ENCODE data around the gene NPAS3. TPM values are rescaled to one million over a fixed set of nuclear protein-coding genes. Genes with fewer than 3 reads are reported as not detected.

Gene NPAS3
- total and polyA plus RNA-seq, 2 donors (not counting 1 experiment from before 2014, with no cell fraction given), result 0.10 to 0.50 TPM

DNA sequence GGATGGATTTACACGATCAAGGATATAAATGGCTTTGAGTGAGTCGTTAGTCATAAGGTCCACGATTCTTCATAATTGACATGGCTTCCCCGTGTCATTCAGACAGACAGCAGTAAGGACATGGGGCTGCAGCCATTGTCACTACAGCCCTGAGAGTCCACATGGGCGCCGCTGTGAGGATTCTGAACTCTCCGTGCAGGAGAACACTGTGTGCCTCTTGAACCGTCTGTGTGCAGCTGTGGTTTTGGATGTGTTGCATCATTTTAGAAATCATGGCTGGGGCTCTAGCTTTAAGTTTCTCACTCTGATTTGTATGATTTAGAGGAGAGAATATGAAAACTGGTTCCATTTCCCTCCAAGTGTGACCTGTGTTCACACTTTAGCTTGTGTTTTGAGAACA lies 47.2 kb downstream of the NPAS3 start:
- H4K20me1 ChIP-seq (ENCODE audit: control insufficient read depth, extremely low read depth, insufficient read depth, low read length), result no peaks in the 10 kb centered on the region
- H3K4me2 ChIP-seq (ENCODE audit: extremely low read depth, insufficient read depth, low read length), result no peak overlapping the region
- no peaks in the 10 kb centered on the region for H3K4me1 ChIP-seq (ENCODE audit: control insufficient read depth, extremely low read depth, insufficient read depth, low read length)
- no peak overlapping the region for H3K27ac ChIP-seq (ENCODE audit: insufficient read depth, low read length)
- no peak overlapping the region for H2AFZ ChIP-seq (ENCODE audit: low read length)
- no peaks in the 10 kb centered on the region for H3K36me3 ChIP-seq (ENCODE audit: control insufficient read depth, insufficient read depth, low read length)
- no peak overlapping the region for H3K4me3 ChIP-seq (replicated peaks in 1 of 4; ENCODE audit: control extremely low read depth in 1 of 4, insufficient read depth in 1 of 4, low read depth in 3 of 4, low read length in 4 of 4)
- H3K27me3 ChIP-seq (ENCODE audit: control insufficient read depth, insufficient read depth, low read length), result no peaks in the 10 kb centered on the region
- H3K9me3 ChIP-seq (ENCODE audit: control insufficient read depth, insufficient read depth, low read depth, low read length), result no peaks in the 10 kb centered on the region
- TF ChIP-seq, protein P1, sequence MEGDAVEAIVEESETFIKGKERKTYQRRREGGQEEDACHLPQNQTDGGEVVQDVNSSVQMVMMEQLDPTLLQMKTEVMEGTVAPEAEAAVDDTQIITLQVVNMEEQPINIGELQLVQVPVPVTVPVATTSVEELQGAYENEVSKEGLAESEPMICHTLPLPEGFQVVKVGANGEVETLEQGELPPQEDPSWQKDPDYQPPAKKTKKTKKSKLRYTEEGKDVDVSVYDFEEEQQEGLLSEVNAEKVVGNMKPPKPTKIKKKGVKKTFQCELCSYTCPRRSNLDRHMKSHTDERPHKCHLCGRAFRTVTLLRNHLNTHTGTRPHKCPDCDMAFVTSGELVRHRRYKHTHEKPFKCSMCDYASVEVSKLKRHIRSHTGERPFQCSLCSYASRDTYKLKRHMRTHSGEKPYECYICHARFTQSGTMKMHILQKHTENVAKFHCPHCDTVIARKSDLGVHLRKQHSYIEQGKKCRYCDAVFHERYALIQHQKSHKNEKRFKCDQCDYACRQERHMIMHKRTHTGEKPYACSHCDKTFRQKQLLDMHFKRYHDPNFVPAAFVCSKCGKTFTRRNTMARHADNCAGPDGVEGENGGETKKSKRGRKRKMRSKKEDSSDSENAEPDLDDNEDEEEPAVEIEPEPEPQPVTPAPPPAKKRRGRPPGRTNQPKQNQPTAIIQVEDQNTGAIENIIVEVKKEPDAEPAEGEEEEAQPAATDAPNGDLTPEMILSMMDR (conservative IDR thresholded peaks at IDR 0.05 in 1 of 2, IDR thresholded peaks at IDR 0.05 in 1 of 2; ENCODE audit: low read depth in 1 of 2, low read length in 2 of 2), result no peak
- no peak for TF ChIP-seq EZH2 (IDR thresholded peaks at IDR 0.05; ENCODE audit: low read length, missing control alignments)
- no peaks in the 10 kb centered on the region for H3K79me2 ChIP-seq (ENCODE audit: control insufficient read depth, insufficient read depth, low read length)
- peak; percentile 26 to 50 for DNase-seq (ENCODE audit: low read depth in 2 of 2)
- H3K9ac ChIP-seq (ENCODE audit: insufficient read depth, low read length), result no peak overlapping the region

DNA sequence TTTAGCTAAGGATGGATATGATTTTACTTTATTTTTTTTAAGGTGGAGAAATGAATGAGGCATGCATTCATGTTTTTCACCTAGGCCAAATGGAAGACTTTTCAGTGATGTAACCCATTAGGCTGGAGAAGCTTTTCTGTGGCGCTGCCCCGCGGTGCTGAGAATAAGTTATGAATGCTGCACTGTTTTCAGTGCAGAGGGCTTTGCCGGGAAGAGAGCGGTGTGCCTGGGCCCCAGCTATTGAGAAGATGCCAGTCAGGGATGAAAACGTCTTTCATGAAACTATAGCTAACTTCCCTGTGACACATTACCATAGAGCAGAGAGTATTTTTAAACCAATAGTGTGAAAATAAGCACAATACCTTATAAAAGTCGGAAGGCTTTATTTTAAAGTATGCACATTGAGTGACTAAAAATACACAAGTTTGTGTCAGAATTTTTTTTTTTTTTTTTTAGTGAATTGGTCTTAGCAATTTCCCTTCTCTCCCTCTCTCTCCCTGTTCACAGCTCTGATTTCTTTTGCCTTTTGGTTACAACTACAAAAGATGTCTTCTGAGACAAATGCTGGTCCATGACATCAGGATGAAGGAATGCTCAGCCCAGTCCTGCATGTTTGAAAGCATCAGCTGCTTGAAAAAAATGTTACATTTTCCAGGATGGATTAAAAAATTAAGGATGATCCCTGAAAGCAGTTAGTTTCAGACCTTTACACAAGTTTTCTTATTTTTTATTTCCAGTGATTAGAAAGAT lies 48.3 kb downstream of the NPAS3 start:
- DNase-seq (ENCODE audit: low read depth in 2 of 2), result peak; percentile 17 to 91
- TF ChIP-seq, protein P1 (conservative IDR thresholded peaks at IDR 0.05 in 1 of 2, IDR thresholded peaks at IDR 0.05 in 1 of 2; ENCODE audit: low read depth in 1 of 2, low read length in 2 of 2), result no peak
- no peak for TF ChIP-seq EZH2 (IDR thresholded peaks at IDR 0.05; ENCODE audit: low read length, missing control alignments)
- Histone ChIP-seq H2AFZ (ENCODE audit: low read length) (no peak overlapping the region), H3K4me2 (ENCODE audit: extremely low read depth, insufficient read depth, low read length) (no peak overlapping the region), H3K4me1 (ENCODE audit: control insufficient read depth, extremely low read depth, insufficient read depth, low read length) (no peaks in the 10 kb centered on the region), H4K20me1 (ENCODE audit: control insufficient read depth, extremely low read depth, insufficient read depth, low read length) (no peaks in the 10 kb centered on the region), H3K9ac (ENCODE audit: insufficient read depth, low read length) (no peak overlapping the region), H3K9me3 (ENCODE audit: control insufficient read depth, insufficient read depth, low read depth, low read length) (no peaks in the 10 kb centered on the region), H3K27me3 (ENCODE audit: control insufficient read depth, insufficient read depth, low read length) (no peaks in the 10 kb centered on the region), H3K4me3 (replicated peaks in 1 of 4; ENCODE audit: control extremely low read depth in 1 of 4, insufficient read depth in 1 of 4, low read depth in 3 of 4, low read length in 4 of 4) (no peak overlapping the region), H3K79me2 (ENCODE audit: control insufficient read depth, insufficient read depth, low read length) (no peaks in the 10 kb centered on the region), H3K27ac (ENCODE audit: insufficient read depth, low read length) (no peak overlapping the region), H3K36me3 (ENCODE audit: control insufficient read depth, insufficient read depth, low read length) (no peaks in the 10 kb centered on the region)

DNA sequence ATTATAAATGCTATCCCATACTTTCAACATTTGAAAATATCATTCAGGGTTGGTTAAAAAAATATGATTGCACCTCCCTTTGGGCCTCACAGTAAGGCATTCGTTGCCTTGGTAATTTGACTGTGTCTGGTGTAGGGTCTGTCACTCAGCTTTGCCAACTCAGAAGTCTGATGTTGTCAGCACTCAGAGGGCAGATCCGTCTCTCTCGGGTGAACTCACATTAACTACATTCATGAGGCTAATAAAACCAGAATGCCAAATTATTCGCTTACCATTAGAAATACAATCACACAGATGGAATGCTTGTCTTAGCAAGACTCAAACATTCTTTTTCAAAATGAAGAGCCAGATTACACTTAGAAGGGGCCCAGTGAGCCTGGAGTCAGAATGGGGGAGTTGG lies 53.0 kb downstream of the NPAS3 start:
- no peak overlapping the region for H3K27ac ChIP-seq (ENCODE audit: insufficient read depth, low read length)
- TF ChIP-seq EZH2 (IDR thresholded peaks at IDR 0.05; ENCODE audit: low read length, missing control alignments), result no peak
- TF ChIP-seq, protein P1 (conservative IDR thresholded peaks at IDR 0.05 in 1 of 2, IDR thresholded peaks at IDR 0.05 in 1 of 2; ENCODE audit: low read depth in 1 of 2, low read length in 2 of 2), result no peak
- H2AFZ ChIP-seq (ENCODE audit: low read length), result no peak overlapping the region
- H3K4me2 ChIP-seq (ENCODE audit: extremely low read depth, insufficient read depth, low read length), result no peak overlapping the region
- H3K9me3 ChIP-seq (ENCODE audit: control insufficient read depth, insufficient read depth, low read depth, low read length), result no peaks in the 10 kb centered on the region
- H3K9ac ChIP-seq (ENCODE audit: insufficient read depth, low read length), result no peak overlapping the region
- no peaks in the 10 kb centered on the region for H3K27me3 ChIP-seq (ENCODE audit: control insufficient read depth, insufficient read depth, low read length)
- no peaks in the 10 kb centered on the region for H4K20me1 ChIP-seq (ENCODE audit: control insufficient read depth, extremely low read depth, insufficient read depth, low read length)
- H3K79me2 ChIP-seq (ENCODE audit: control insufficient read depth, insufficient read depth, low read length), result no peaks in the 10 kb centered on the region
- no peaks in the 10 kb centered on the region for H3K36me3 ChIP-seq (ENCODE audit: control insufficient read depth, insufficient read depth, low read length)
- peak in 1 of 2 donors; percentile 48 for DNase-seq (ENCODE audit: low read depth in 2 of 2)
- no peak overlapping the region for H3K4me3 ChIP-seq (replicated peaks in 1 of 4; ENCODE audit: control extremely low read depth in 1 of 4, insufficient read depth in 1 of 4, low read depth in 3 of 4, low read length in 4 of 4)
- no peaks in the 10 kb centered on the region for H3K4me1 ChIP-seq (ENCODE audit: control insufficient read depth, extremely low read depth, insufficient read depth, low read length)
